Measurements from ENCODE around the gene EGFR. TPM values are rescaled to one million over a fixed set of nuclear protein-coding genes. Genes with fewer than 3 reads are reported as not detected.

The EGFR gene
- polyA plus RNA-seq, 2 of the 4 experiments (the other 2 are of a cell fraction) = 59.5 to 63.8 TPM

DNA sequence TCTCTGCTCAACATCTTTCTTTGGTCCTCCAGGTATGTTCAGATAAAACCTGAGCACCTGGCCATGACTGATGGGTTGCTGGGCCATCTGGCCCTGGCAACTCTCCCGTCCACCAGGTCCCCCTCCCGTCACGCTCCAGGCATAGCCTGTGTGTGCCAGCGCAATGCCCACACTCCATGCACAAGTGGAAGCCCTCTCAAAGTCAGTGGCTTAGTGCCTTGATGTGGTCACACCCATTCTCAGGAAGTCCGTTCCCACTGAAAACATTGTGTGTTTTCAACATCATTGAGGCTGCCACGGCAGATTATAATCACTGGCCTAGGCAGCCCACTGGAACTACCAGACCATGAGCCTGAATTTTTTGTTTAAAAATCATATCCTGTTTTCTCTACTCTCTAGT is 175.7 kb downstream of the EGFR start:
- Histone ChIP-seq H3K4me2 (no peak overlapping the region), H3K4me1 (peaks cover 11% of the 10 kb centered on the region; the same call in 2 of the 3 replicates), H3K9me3 (no peaks in the 10 kb centered on the region), H3K27ac (no peak overlapping the region), H3K4me3 (no peak overlapping the region)
- CTCF ChIA-PET = interaction anchor here (1.6 kb wide), 1 partner anchor 58 kb away, joined by 4 read pairs; no protein-coding TSS in a partner anchor
- POLR2A ChIA-PET = no interaction called here
- no peak for ATAC-seq
- 94% methylated on average over 6 of the region's 6 CpGs for WGBS (ENCODE audit: missing lambda C conversion rate)
- DNase-seq (ENCODE audit: low read depth in 1 of 2, low spot score in 1 of 2) = no peak
- FAIRE-seq = no peak
- TF ChIP-seq POLR2AphosphoS2 (conservative IDR thresholded peaks at IDR 0.05; ENCODE audit: low read length) (no peak), USF2 (IDR thresholded peaks at IDR 0.05) (no peak), GATA3 (IDR thresholded peaks at IDR 0.05; ENCODE audit: borderline replicate concordance) (no peak), EP300 (IDR thresholded peaks at IDR 0.05) (no peak), NR3C1 (IDR thresholded peaks at IDR 0.05) (no peak), E2F6 (IDR thresholded peaks at IDR 0.05; ENCODE audit: borderline replicate concordance, low read depth) (no peak), SMC3 (IDR thresholded peaks at IDR 0.05) (no peak), FOSL2 (IDR thresholded peaks at IDR 0.05) (no peak), FOSL2 (CRISPR knock-in tag; IDR thresholded peaks at IDR 0.05) (no peak), ZFP36 (IDR thresholded peaks at IDR 0.05; ENCODE audit: borderline replicate concordance, partially characterized antibody) (no peak), ZSCAN20 (CRISPR knock-in tag; IDR thresholded peaks at IDR 0.05) (no peak), HDAC2 (IDR thresholded peaks at IDR 0.05) (no peak), PHF8 (IDR thresholded peaks at IDR 0.05; ENCODE audit: borderline replicate concordance, low read depth) (no peak), REST (IDR thresholded peaks at IDR 0.05) (no peak), CBX8 (IDR thresholded peaks at IDR 0.05) (no peak)
- TF ChIP-seq, protein P1, sequence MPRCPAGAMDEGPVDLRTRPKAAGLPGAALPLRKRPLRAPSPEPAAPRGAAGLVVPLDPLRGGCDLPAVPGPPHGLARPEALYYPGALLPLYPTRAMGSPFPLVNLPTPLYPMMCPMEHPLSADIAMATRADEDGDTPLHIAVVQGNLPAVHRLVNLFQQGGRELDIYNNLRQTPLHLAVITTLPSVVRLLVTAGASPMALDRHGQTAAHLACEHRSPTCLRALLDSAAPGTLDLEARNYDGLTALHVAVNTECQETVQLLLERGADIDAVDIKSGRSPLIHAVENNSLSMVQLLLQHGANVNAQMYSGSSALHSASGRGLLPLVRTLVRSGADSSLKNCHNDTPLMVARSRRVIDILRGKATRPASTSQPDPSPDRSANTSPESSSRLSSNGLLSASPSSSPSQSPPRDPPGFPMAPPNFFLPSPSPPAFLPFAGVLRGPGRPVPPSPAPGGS (IDR thresholded peaks at IDR 0.05) = no peak
- TF ChIP-seq, protein P2, sequence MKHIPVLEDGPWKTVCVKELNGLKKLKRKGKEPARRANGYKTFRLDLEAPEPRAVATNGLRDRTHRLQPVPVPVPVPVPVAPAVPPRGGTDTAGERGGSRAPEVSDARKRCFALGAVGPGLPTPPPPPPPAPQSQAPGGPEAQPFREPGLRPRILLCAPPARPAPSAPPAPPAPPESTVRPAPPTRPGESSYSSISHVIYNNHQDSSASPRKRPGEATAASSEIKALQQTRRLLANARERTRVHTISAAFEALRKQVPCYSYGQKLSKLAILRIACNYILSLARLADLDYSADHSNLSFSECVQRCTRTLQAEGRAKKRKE (CRISPR knock-in tag; IDR thresholded peaks at IDR 0.05; ENCODE audit: low read depth) = no peak

- DNase-seq (ENCODE audit: low read depth in 1 of 2, low spot score in 1 of 2) (no peak), ATAC-seq (no peak), FAIRE-seq (no peak)
- Histone ChIP-seq H3K4me1 (no peaks in the 10 kb centered on the region), H3K4me2 (no peak overlapping the region), H3K27ac (no peak overlapping the region), H3K4me3 (no peak overlapping the region), H3K9me3 (no peaks in the 10 kb centered on the region)
- WGBS (ENCODE audit: missing lambda C conversion rate) = 88% methylated on average over 8 of the region's 8 CpGs
- POLR2A ChIA-PET = no interaction called here
- CTCF ChIA-PET = interaction anchor here (3.6 kb wide), 1 partner anchor 56 kb away, joined by 21 read pairs; no protein-coding TSS in a partner anchor
- no peak for TF ChIP-seq POLR2A (IDR thresholded peaks at IDR 0.05; ENCODE audit: low read length)
- no peak for TF ChIP-seq JUN (IDR thresholded peaks at IDR 0.05)
- no peak for TF ChIP-seq CEBPB (IDR thresholded peaks at IDR 0.05)
- TF ChIP-seq SREBF2 (IDR thresholded peaks at IDR 0.05) = no peak
- TF ChIP-seq HOXB5 (CRISPR knock-in tag; IDR thresholded peaks at IDR 0.05) = no peak
- TF ChIP-seq HEYL (CRISPR knock-in tag; IDR thresholded peaks at IDR 0.05) = no peak
- no peak for TF ChIP-seq CBX8 (IDR thresholded peaks at IDR 0.05)
- TF ChIP-seq FOSB (CRISPR knock-in tag; IDR thresholded peaks at IDR 0.05) = no peak
- TF ChIP-seq CTCF (IDR thresholded peaks at IDR 0.05) = no peak
- no peak for TF ChIP-seq ZFP36 (IDR thresholded peaks at IDR 0.05; ENCODE audit: borderline replicate concordance, partially characterized antibody)
- no peak for TF ChIP-seq MAX (IDR thresholded peaks at IDR 0.05)
- TF ChIP-seq NPAS2 (CRISPR knock-in tag; IDR thresholded peaks at IDR 0.05; ENCODE audit: borderline replicate concordance) = no peak
- no peak for TF ChIP-seq RCOR1 (IDR thresholded peaks at IDR 0.05; ENCODE audit: low read depth, low read length)
- TF ChIP-seq HOXB13 (CRISPR knock-in tag; IDR thresholded peaks at IDR 0.05; ENCODE audit: low read depth) = no peak
Measured at GRCh38 chr7:55198634-55199392, 180.0 kb downstream of the EGFR start.

All from A549 (cell line).